T-helper 1 cell treated with Interleukin-12 subunit alpha and Interleukin-12 subunit beta and Interleukin-4 antibody, amounts not matched to agents 30 μg/mL and 1 μg/mL, for 36 hours (primary cell): Measurements from ENCODE around the gene UBAC1.
A peak's percentile ranks its signal among the peaks of the same experiment; 100 is the strongest.
"Not testable (repeated sequence)": the region's sequence is repeated elsewhere in the genome, so short reads cannot be mapped to it uniquely, and the experiment has no call there.

ENCODE experiments used
- H3K27ac Mint-ChIP-seq: one replicate; pipeline ENCODE4 v1.8.0; 2021; ENCODE audit warnings: mild to moderate bottlenecking, mixed read lengths
- H3K27me3 Mint-ChIP-seq: one replicate; pipeline ENCODE4 v1.8.0; 2021; ENCODE audit warnings: low read depth, mixed read lengths
- H3K36me3 Mint-ChIP-seq: one replicate; pipeline ENCODE4 v1.8.0; 2021; ENCODE audit warnings: low read depth, mixed read lengths
- H3K4me1 Mint-ChIP-seq: one replicate; pipeline ENCODE4 v1.8.0; 2021; ENCODE audit warnings: low read depth, mixed read lengths
- H3K4me3 Mint-ChIP-seq: one replicate; pipeline ENCODE4 v1.8.0; 2021; ENCODE audit warnings: mild to moderate bottlenecking, moderate library complexity, mixed read lengths
- H3K9me3 Mint-ChIP-seq: one replicate; pipeline ENCODE4 v1.8.0; 2021; ENCODE audit warnings: mixed read lengths

Gene UBAC1

GRCh38 chr9:135920973-135921585, 40.1 kb downstream of the UBAC1 start:
- H3K4me3 Mint-ChIP-seq = no peak overlapping the region
- H3K4me1 Mint-ChIP-seq = peaks cover 13% of the 10 kb centered on the region
- peaks cover 19% of the 10 kb centered on the region for H3K36me3 Mint-ChIP-seq
- peaks cover 28% of the 10 kb centered on the region for H3K9me3 Mint-ChIP-seq
- no peak overlapping the region for H3K27ac Mint-ChIP-seq
- no peaks in the 10 kb centered on the region for H3K27me3 Mint-ChIP-seq

GRCh38 chr9:135920256-135920930, 40.8 kb downstream of the UBAC1 start:
- Mint-ChIP-seq H3K4me1 (peaks cover 7% of the 10 kb centered on the region), H3K9me3 (peaks cover 35% of the 10 kb centered on the region), H3K27me3 (no peaks in the 10 kb centered on the region), H3K36me3 (peaks cover 26% of the 10 kb centered on the region), H3K4me3 (no peak overlapping the region), H3K27ac (no peak overlapping the region)

GRCh38 chr9:135919318-135919890, 41.8 kb downstream of the UBAC1 start:
- no peaks in the 10 kb centered on the region for H3K4me1 Mint-ChIP-seq
- H3K27me3 Mint-ChIP-seq = no peaks in the 10 kb centered on the region
- H3K9me3 Mint-ChIP-seq = peaks cover 44% of the 10 kb centered on the region
- no peak overlapping the region for H3K4me3 Mint-ChIP-seq
- no peak overlapping the region for H3K27ac Mint-ChIP-seq
- H3K36me3 Mint-ChIP-seq = peaks cover 35% of the 10 kb centered on the region

- H3K27ac Mint-ChIP-seq, H3K4me1 Mint-ChIP-seq, H3K4me3 Mint-ChIP-seq, H3K27me3 Mint-ChIP-seq: not testable (repeated sequence)
- H3K36me3 Mint-ChIP-seq = peaks cover 49% of the 10 kb centered on the region
- peaks cover 54% of the 10 kb centered on the region for H3K9me3 Mint-ChIP-seq
Observed at GRCh38 chr9:135916227-135916626, 44.9 kb downstream of the UBAC1 start.

GRCh38 chr9:135914921-135915320, 46.3 kb downstream of the UBAC1 start:
- Mint-ChIP-seq H3K27me3 (no peaks in the 10 kb centered on the region), H3K27ac (no peak overlapping the region), H3K4me1 (peaks cover 12% of the 10 kb centered on the region), H3K9me3 (peaks cover 58% of the 10 kb centered on the region), H3K36me3 (peaks cover 61% of the 10 kb centered on the region), H3K4me3 (no peak overlapping the region)

- peaks cover 31% of the 10 kb centered on the region for H3K9me3 Mint-ChIP-seq
- H3K4me3 Mint-ChIP-seq, H3K27me3 Mint-ChIP-seq, H3K27ac Mint-ChIP-seq: not testable (repeated sequence)
- peaks cover 24% of the 10 kb centered on the region for H3K4me1 Mint-ChIP-seq
- peaks cover 52% of the 10 kb centered on the region for H3K36me3 Mint-ChIP-seq
Observed at GRCh38 chr9:135911233-135911632, 49.9 kb downstream of the UBAC1 start.

- peaks cover 28% of the 10 kb centered on the region for H3K4me1 Mint-ChIP-seq
- H3K9me3 Mint-ChIP-seq = peaks cover 26% of the 10 kb centered on the region
- peaks cover 48% of the 10 kb centered on the region for H3K36me3 Mint-ChIP-seq
- no peaks in the 10 kb centered on the region for H3K27me3 Mint-ChIP-seq
- no peak overlapping the region for H3K27ac Mint-ChIP-seq
- no peak overlapping the region for H3K4me3 Mint-ChIP-seq
Observed at GRCh38 chr9:135910757-135911156, 50.4 kb downstream of the UBAC1 start.

- Mint-ChIP-seq H3K27me3 (no peaks in the 10 kb centered on the region), H3K4me3 (no peak overlapping the region), H3K36me3 (peaks cover 42% of the 10 kb centered on the region), H3K9me3 (peaks cover 22% of the 10 kb centered on the region), H3K27ac (no peak overlapping the region), H3K4me1 (peaks cover 34% of the 10 kb centered on the region)
Observed at GRCh38 chr9:135910216-135910615, 51.0 kb downstream of the UBAC1 start.

- H3K27me3 Mint-ChIP-seq = no peaks in the 10 kb centered on the region
- peaks cover 14% of the 10 kb centered on the region for H3K9me3 Mint-ChIP-seq
- H3K4me1 Mint-ChIP-seq = peaks cover 37% of the 10 kb centered on the region
- H3K27ac Mint-ChIP-seq = no peak overlapping the region
- peak overlapping the region; percentile 79 for H3K4me3 Mint-ChIP-seq
- peaks cover 36% of the 10 kb centered on the region for H3K36me3 Mint-ChIP-seq
Observed at GRCh38 chr9:135909371-135909770, 51.8 kb downstream of the UBAC1 start.

- H3K4me1 Mint-ChIP-seq = peaks cover 37% of the 10 kb centered on the region
- peaks cover 12% of the 10 kb centered on the region for H3K9me3 Mint-ChIP-seq
- H3K4me3 Mint-ChIP-seq = peak overlapping the region; percentile 79
- H3K27me3 Mint-ChIP-seq = no peaks in the 10 kb centered on the region
- peak overlapping the region; percentile 7 for H3K27ac Mint-ChIP-seq
- peaks cover 33% of the 10 kb centered on the region for H3K36me3 Mint-ChIP-seq
Observed at GRCh38 chr9:135908754-135909204, 52.4 kb downstream of the UBAC1 start.

GRCh38 chr9:135908093-135908753, 53.0 kb downstream of the UBAC1 start:
- Mint-ChIP-seq H3K27ac (peak overlapping the region; percentile 7), H3K36me3 (peaks cover 28% of the 10 kb centered on the region), H3K9me3 (peaks cover 7% of the 10 kb centered on the region), H3K4me3 (peak overlapping the region; percentile 79), H3K4me1 (peaks cover 37% of the 10 kb centered on the region), H3K27me3 (no peaks in the 10 kb centered on the region)

- no peaks in the 10 kb centered on the region for H3K27me3 Mint-ChIP-seq
- H3K4me1 Mint-ChIP-seq = peaks cover 39% of the 10 kb centered on the region
- H3K27ac Mint-ChIP-seq = peak within 1 kb of the TSS; percentile 76
- H3K36me3 Mint-ChIP-seq = peaks cover 28% of the 10 kb centered on the region
- H3K4me3 Mint-ChIP-seq = peak within 1 kb of the TSS; percentile 81
- peaks cover 7% of the 10 kb centered on the region for H3K9me3 Mint-ChIP-seq
Observed at GRCh38 chr9:135907431-135908092, 53.6 kb downstream of the UBAC1 start, which contains the start of gene CAMSAP1. TSS of gene CAMSAP1 (minus strand) at chr9:135907546. CDS start at chr9:135907159, 387 bp downstream.

- peaks cover 39% of the 10 kb centered on the region for H3K4me1 Mint-ChIP-seq
- H3K36me3 Mint-ChIP-seq = peaks cover 29% of the 10 kb centered on the region
- no peak overlapping the region for H3K4me3 Mint-ChIP-seq
- H3K27me3 Mint-ChIP-seq = no peaks in the 10 kb centered on the region
- H3K9me3 Mint-ChIP-seq = peaks cover 7% of the 10 kb centered on the region
- H3K27ac Mint-ChIP-seq = no peak overlapping the region
Observed at GRCh38 chr9:135907006-135907430, 54.2 kb downstream of the UBAC1 start.
